ENCODE data around the gene RNF44. TPM values are rescaled to one million over a fixed set of nuclear protein-coding genes. Genes with fewer than 3 reads are reported as not detected.

RNF44 gene
- total RNA-seq, 2 experiments from 2014 or later: 96.5 to 111 TPM

DNA sequence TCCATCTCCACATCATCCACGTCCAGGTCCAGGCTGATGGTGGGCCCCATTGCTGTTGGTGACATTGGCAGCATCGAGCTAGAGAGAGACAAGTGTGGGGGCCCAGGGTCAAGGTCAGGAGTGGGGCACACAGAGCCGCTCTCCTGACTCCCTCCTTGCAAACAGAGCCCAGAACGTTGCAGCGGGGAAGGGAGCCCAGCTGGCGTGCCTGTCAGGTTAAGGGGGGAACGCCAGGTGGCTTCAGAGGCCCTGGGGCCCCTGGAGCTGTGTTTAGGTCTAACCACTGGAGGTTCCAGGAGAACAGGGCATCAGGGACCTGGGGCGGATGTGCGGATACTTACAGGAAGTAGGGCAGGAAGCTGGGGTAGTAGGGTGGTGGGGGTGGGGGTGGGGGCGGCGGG lies 7.5 kb downstream of the RNF44 start:
- peaks cover 53% of the 10 kb centered on the region for H3K4me1 Mint-ChIP-seq
- no peaks in the 10 kb centered on the region for H3K27me3 Mint-ChIP-seq
- CTCF ChIA-PET: interaction anchor here (0.8 to 7.8 kb wide), 11 partner anchors 9 to 138 kb away, joined by 3 to 83 read pairs (median 4); partner anchors contain the start of genes CLTB and FAF2
- H3K27ac Mint-ChIP-seq: peak overlapping the region; percentile 78
- peaks cover 32% of the 10 kb centered on the region for H3K36me3 Mint-ChIP-seq
- ATAC-seq (peak; percentile 54), DNase-seq (peak; percentile 83)
- H3K4me3 Mint-ChIP-seq: peak overlapping the region; percentile 54
- H3K9me3 Mint-ChIP-seq (ENCODE audit: low read depth): no peaks in the 10 kb centered on the region

- Mint-ChIP-seq H3K27me3 (no peaks in the 10 kb centered on the region), H3K27ac (peak overlapping the region; percentile 78), H3K4me1 (peaks cover 48% of the 10 kb centered on the region), H3K36me3 (peaks cover 32% of the 10 kb centered on the region), H3K9me3 (ENCODE audit: low read depth) (no peaks in the 10 kb centered on the region), H3K4me3 (peak overlapping the region; percentile 54)
- CTCF ChIA-PET: interaction anchor here (0.9 to 7.8 kb wide), 9 partner anchors 9 to 113 kb away, joined by 3 to 83 read pairs (median 5); partner anchors contain the start of genes CLTB and FAF2
- DNase-seq: no peak
- no peak for ATAC-seq
Measured at GRCh38 chr5:176529116-176529740, 8.0 kb downstream of the RNF44 start.

DNA sequence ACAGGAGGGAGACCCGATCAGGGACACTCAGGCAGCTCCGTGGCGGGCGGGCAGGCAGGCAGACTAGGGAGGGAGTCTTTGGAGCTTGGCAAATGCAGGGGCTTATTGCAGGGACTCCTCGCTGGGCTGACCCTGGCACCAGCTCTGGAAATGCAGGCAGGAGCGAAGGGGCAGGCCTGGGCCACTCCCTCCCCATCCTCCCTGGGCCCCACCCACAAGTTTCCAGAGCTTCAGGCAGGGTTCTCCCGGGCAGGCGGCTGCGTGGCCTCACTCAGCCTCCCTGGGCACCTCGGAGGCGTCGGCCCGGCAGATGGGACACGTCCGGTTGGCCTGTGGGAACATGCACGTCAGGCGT lies 8.5 kb downstream of the RNF44 start:
- ATAC-seq: no peak
- no peak overlapping the region for H3K4me3 Mint-ChIP-seq
- no peaks in the 10 kb centered on the region for H3K27me3 Mint-ChIP-seq
- H3K27ac Mint-ChIP-seq: peak overlapping the region; percentile 78
- DNase-seq: no peak
- H3K9me3 Mint-ChIP-seq (ENCODE audit: low read depth): no peaks in the 10 kb centered on the region
- peaks cover 29% of the 10 kb centered on the region for H3K36me3 Mint-ChIP-seq
- H3K4me1 Mint-ChIP-seq: peaks cover 43% of the 10 kb centered on the region
- CTCF ChIA-PET: interaction anchor here (3.1 to 7.8 kb wide), 2 partner anchors 14 to 112 kb away, joined by 13 to 83 read pairs; partner anchors contain the start of gene CLTB

DNA sequence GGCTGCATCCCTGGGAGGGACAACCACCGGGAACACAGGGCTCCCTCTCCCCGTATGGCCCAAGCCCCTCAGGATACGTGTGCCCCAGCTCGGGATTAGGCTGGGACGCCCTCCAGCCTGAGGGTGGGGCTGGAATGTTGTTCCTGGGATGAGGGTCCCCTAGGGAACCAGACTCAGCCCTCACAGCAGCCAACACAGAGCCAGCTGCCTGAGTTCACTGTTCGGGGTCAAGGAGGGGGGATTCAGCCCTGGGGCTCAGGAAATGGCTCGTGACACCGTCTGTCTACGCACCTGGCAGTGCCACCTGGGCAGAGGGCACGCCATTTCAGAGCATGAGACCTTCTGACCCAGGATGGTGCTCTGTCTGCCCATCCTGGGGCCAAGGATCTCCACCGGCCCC lies 8.9 kb downstream of the RNF44 start:
- H3K9me3 Mint-ChIP-seq (ENCODE audit: low read depth): no peaks in the 10 kb centered on the region

GRCh38 chr5:176527246-176528222 lies 9.7 kb downstream of the RNF44 start:
- H3K27ac Mint-ChIP-seq: peak overlapping the region; percentile 32
- DNase-seq: no peak
- peaks cover 24% of the 10 kb centered on the region for H3K36me3 Mint-ChIP-seq
- no peak overlapping the region for H3K4me3 Mint-ChIP-seq
- no peaks in the 10 kb centered on the region for H3K9me3 Mint-ChIP-seq (ENCODE audit: low read depth)
- ATAC-seq: no peak
- no peaks in the 10 kb centered on the region for H3K27me3 Mint-ChIP-seq
- CTCF ChIA-PET: no interaction called here
- peaks cover 32% of the 10 kb centered on the region for H3K4me1 Mint-ChIP-seq

More for the DNA sequence above, 8.9 kb downstream of the RNF44 start:
- Mint-ChIP-seq H3K4me1 (peaks cover 39% of the 10 kb centered on the region), H3K4me3 (no peak overlapping the region), H3K27me3 (no peaks in the 10 kb centered on the region), H3K27ac (no peak overlapping the region), H3K36me3 (peaks cover 26% of the 10 kb centered on the region)
- ATAC-seq (no peak), DNase-seq (no peak)
- CTCF ChIA-PET: interaction anchor here (7.8 kb wide), 1 partner anchor 14 kb away, joined by 83 read pairs; no protein-coding TSS in a partner anchor

DNA sequence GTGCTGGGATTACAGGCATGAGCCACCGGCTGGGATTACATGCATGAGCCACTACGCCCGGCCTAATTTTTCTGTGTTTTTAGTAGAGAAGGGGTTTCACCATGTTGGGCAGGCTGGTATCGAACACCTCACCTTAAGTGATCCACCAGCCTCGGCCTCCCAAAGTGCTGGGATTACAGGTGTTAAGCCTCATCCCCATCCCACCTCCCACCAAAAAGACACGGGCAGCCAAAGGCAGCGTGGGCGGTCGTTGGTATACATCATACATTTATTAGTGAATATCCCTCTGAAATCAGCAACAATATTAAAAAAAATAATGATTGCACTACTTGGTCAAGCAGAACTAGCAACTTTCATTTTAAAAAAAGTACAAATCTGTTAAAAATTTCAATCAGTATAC lies 10.7 kb downstream of the RNF44 start:
- no peak for DNase-seq
- H3K27me3 Mint-ChIP-seq: no peaks in the 10 kb centered on the region
- ATAC-seq: no peak
- CTCF ChIA-PET: no interaction called here
- H3K9me3 Mint-ChIP-seq (ENCODE audit: low read depth): no peaks in the 10 kb centered on the region
- H3K4me1 Mint-ChIP-seq: peaks cover 26% of the 10 kb centered on the region
- no peak overlapping the region for H3K4me3 Mint-ChIP-seq
- H3K27ac Mint-ChIP-seq: no peak overlapping the region
- H3K36me3 Mint-ChIP-seq: peaks cover 24% of the 10 kb centered on the region

- H3K27me3 Mint-ChIP-seq: no peaks in the 10 kb centered on the region
- CTCF ChIA-PET: interaction anchor here (1.1 kb wide), 1 partner anchor 18 kb away, joined by 3 read pairs; no protein-coding TSS in a partner anchor
- H3K4me1 Mint-ChIP-seq: peaks cover 20% of the 10 kb centered on the region
- H3K36me3 Mint-ChIP-seq: peaks cover 20% of the 10 kb centered on the region
- no peak overlapping the region for H3K4me3 Mint-ChIP-seq
- no peaks in the 10 kb centered on the region for H3K9me3 Mint-ChIP-seq (ENCODE audit: low read depth)
- ATAC-seq (no peak), DNase-seq (no peak)
- H3K27ac Mint-ChIP-seq: peak overlapping the region; percentile 36
Measured at GRCh38 chr5:176525677-176526076, 11.5 kb downstream of the RNF44 start.

- Mint-ChIP-seq H3K4me1 (peaks cover 18% of the 10 kb centered on the region), H3K27me3 (no peaks in the 10 kb centered on the region), H3K27ac (no peak overlapping the region), H3K9me3 (ENCODE audit: low read depth) (no peaks in the 10 kb centered on the region), H3K4me3 (no peak overlapping the region), H3K36me3 (peaks cover 20% of the 10 kb centered on the region)
- ATAC-seq: no peak
- CTCF ChIA-PET: interaction anchor here (1.1 kb wide), 1 partner anchor 19 kb away, joined by 3 read pairs; no protein-coding TSS in a partner anchor
- no peak for DNase-seq
Measured at GRCh38 chr5:176524987-176525386, 12.2 kb downstream of the RNF44 start.

DNA sequence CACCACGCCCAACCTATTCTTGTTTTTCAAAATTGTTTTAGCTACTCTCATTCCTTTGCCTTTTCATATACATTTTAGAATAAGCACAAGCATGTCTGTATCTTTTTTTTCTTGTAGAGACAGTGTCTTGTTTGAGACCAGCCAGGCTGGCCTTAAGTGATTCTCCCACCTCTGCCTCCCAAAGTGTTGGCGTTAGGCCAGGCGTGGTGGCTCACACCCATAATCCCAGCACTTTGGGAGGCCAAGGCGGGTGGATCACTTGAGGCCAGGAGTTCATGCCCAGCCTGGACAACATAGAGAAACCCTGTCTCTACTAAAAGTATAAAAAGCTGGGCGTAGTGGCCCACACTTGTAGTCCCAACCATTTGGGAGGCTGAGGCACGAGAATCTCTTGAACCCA lies 13.1 kb downstream of the RNF44 start:
- peaks cover 14% of the 10 kb centered on the region for H3K36me3 Mint-ChIP-seq
- H3K4me3 Mint-ChIP-seq: no peak overlapping the region
- DNase-seq (no peak), ATAC-seq (no peak)
- H3K4me1 Mint-ChIP-seq: peaks cover 10% of the 10 kb centered on the region
- CTCF ChIA-PET: interaction anchor here (0.7 kb wide), 1 partner anchor 20 kb away, joined by 3 read pairs; no protein-coding TSS in a partner anchor
- no peaks in the 10 kb centered on the region for H3K9me3 Mint-ChIP-seq (ENCODE audit: low read depth)
- no peaks in the 10 kb centered on the region for H3K27me3 Mint-ChIP-seq
- no peak overlapping the region for H3K27ac Mint-ChIP-seq

GRCh38 chr5:176521699-176522263 lies 15.4 kb downstream of the RNF44 start:
- H3K4me1 Mint-ChIP-seq: peaks cover 6% of the 10 kb centered on the region
- H3K36me3 Mint-ChIP-seq: peaks cover 7% of the 10 kb centered on the region
- H3K4me3 Mint-ChIP-seq: no peak overlapping the region
- ATAC-seq (no peak), DNase-seq (no peak)
- H3K27ac Mint-ChIP-seq: no peak overlapping the region
- no peaks in the 10 kb centered on the region for H3K9me3 Mint-ChIP-seq (ENCODE audit: low read depth)
- H3K27me3 Mint-ChIP-seq: no peaks in the 10 kb centered on the region
- CTCF ChIA-PET: no interaction called here

- no peaks in the 10 kb centered on the region for H3K27me3 Mint-ChIP-seq
- H3K27ac Mint-ChIP-seq: no peak overlapping the region
- H3K4me1 Mint-ChIP-seq: peaks cover 7% of the 10 kb centered on the region
- CTCF ChIA-PET: no interaction called here
- no peak overlapping the region for H3K4me3 Mint-ChIP-seq
- no peak for DNase-seq
- peaks cover 7% of the 10 kb centered on the region for H3K36me3 Mint-ChIP-seq
- H3K9me3 Mint-ChIP-seq (ENCODE audit: low read depth): no peaks in the 10 kb centered on the region
- no peak for ATAC-seq
Measured at GRCh38 chr5:176521286-176521685, 15.9 kb downstream of the RNF44 start.

- no peaks in the 10 kb centered on the region for H3K27me3 Mint-ChIP-seq
- H3K36me3 Mint-ChIP-seq: peaks cover 1% of the 10 kb centered on the region
- H3K9me3 Mint-ChIP-seq (ENCODE audit: low read depth): no peaks in the 10 kb centered on the region
- DNase-seq (no peak), ATAC-seq (no peak)
- CTCF ChIA-PET: no interaction called here
- H3K27ac Mint-ChIP-seq: no peak overlapping the region
- no peak overlapping the region for H3K4me3 Mint-ChIP-seq
- H3K4me1 Mint-ChIP-seq: peaks cover 7% of the 10 kb centered on the region
Measured at GRCh38 chr5:176519810-176520720, 17.1 kb downstream of the RNF44 start.
